Activated naive CD4-positive, alpha-beta T cell treated with Interleukin-2 at 50 U/mL for 16 hours (primary cell): ENCODE measurements around the gene TTC39C.
"Not testable (repeated sequence)": the region's sequence is repeated elsewhere in the genome, so short reads cannot be mapped to it uniquely, and the experiment has no call there.

Experiments used
- DNase-seq: peaks from one replicate; pipeline ENCODE4 v3.0.0-alpha.2; 2020

The TTC39C gene

GRCh38 chr18:24138789-24139616, 124.4 kb downstream of the TTC39C start, which contains the start of gene CABYR:
TSS of gene CABYR (plus strand) at chr18:24139062. CDS start at chr18:24143115, 4,053 bp downstream.
- peak; percentile 81 for DNase-seq

DNA sequence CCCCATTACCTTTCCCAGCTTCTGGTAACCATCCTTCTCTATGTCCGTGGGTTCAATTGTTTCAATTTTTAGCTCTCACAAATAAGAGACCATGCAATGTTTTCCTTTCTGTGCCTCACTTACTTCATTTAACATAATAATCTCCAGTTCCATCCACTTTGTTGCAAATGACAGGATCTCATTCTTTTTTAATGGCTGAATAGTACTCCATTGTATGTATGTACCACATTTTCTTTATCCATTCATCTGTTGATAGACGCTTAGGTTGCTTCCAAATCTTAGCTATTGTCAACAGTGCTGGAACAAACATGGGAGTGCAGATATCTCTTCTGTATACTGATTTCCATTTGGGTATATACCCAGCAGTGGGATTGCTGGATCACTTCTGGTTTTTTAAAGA, 126.1 kb downstream of the TTC39C start:
- no peak for DNase-seq

GRCh38 chr18:24142376-24142775, 127.8 kb downstream of the TTC39C start:
- DNase-seq = no peak

DNA sequence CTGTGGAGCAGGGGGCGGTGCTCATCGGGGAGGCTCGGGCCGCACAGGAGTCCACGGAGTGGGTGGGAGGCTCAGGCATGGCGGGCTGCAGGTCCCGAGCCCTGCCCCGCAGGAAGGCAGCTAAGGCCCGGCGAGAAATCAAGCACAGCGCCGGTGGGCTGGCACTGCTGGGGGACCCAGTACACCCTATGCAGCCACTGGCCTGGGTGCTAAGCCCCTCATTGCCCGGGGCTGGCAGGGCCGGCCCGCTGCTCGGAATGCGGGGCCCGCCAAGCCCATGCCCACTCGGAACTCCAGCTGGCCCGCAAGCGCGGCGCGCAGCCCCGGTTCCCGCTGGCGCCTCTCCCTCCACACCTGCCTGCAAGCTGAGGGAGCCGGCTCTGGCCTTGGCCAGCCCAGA, 135.0 kb downstream of the TTC39C start:
- DNase-seq = not testable (repeated sequence)

- no peak for DNase-seq
These were observed 138.8 kb downstream of the TTC39C start for GRCh38 chr18:24153397-24153796.

- DNase-seq = no peak
These were observed 143.3 kb downstream of the TTC39C start for GRCh38 chr18:24157855-24158254.

- no peak for DNase-seq
These were observed 145.5 kb downstream of the TTC39C start for GRCh38 chr18:24160086-24160485.

- DNase-seq = no peak
These were observed 146.8 kb downstream of the TTC39C start for GRCh38 chr18:24161304-24161703.

DNA sequence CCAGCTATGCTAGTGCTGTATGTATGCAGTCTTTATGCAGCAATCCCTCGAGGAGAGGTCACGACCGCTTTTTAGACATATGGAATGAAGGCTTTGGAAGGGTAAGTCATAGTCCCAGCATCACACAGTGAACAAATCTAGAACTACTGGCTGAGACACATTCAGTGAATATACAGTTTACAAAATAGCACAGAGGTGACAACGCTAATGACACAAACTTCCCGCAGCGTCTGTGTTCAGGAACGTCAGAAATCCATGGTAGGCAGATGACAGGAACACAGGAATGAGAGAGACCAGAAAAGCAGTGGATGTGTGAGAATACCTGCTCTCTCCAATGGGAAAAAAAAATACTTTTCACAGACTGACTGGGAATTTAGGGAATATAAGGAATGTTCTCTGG, 153.9 kb downstream of the TTC39C start:
- no peak for DNase-seq

DNA sequence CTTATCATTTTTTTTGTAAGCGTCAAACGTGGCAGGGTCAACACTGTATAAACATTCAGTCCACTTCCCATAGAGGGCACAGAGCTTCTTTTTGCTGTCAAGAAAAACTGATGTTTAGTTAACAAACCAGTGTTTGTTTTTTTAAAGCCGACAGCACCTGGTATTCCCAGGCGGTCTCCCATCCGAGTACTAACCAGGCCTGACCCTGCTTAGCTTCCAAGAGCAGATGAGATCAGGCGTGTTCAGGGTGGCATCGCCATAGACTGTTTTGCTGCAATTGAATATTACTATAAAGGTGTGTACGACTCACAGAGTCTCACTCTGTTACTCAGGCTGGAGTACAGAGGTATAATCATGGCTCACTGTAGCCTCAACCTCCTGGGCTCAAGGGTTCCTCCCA, 155.8 kb downstream of the TTC39C start:
- no peak for DNase-seq

DNA sequence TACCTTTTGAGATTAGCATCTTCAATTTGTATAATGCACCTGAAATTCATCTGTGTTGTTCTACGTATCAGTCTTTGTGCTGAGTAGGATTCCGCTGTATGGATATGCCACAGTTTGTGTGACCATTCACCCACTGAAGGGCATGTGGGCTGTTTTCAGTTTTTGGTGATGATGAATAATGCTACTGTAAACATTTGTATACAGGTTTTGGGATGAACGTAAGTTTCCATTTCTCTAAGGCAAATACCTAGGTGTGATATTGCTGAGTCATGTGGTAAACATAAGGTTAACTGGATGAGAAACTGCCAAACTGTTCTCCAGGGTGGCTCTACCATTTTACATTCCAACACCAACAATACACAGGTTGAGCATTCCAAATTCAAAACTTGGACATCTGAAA, 159.4 kb downstream of the TTC39C start:
- DNase-seq = no peak

DNA sequence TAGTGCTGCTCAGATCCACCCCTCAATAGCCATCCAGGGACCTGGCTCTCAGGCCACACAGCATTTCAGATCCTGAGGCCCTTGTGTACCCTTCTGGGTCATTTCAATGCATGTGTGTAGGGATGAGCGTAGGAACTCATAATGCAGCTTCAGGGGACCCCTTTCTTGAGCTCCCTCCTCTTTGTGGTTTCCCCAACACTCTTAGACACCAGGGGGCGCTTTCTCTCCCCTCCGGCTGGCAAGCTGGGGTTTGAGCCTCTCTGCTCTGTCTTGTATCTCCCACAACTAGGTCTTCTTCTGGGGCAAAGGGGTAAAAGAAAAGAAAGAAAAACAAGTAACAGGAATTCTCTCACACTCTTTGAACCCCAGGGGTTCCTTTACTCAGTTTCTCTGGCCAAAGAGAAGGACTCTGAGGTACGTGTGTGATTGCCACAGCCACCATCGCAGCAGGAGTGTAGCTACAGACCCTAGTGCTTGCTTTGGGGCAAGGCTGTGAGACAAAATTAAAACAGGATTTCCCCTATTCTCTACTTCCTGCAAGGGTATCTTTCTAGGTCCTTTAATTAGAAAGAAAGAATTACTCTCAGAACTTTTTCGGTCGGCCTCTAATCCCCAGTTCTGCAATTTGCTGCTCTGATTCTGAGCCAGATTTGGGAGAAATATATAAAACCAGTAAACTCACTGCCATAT, 162.3 kb downstream of the TTC39C start:
- peak; percentile 44 for DNase-seq

GRCh38 chr18:24177499-24178133, 163.1 kb downstream of the TTC39C start:
- no peak for DNase-seq

DNA sequence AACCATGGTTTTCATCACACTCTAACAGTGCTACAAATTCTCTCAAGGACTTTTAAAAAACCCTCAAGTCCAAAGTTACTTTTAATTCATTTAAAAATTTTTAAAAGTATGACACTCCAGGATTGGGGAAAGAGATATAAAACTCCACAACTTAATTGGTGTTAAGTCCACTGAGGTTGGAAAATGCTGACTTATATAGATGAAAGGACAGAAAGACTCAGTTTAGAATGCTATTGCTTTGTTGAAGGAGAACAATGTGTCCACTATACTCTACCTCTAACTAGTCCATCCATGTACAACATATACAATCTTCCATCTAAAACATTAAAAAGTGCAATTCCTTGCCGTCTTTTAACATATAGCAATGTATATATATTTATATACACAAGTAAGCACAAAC, 165.5 kb downstream of the TTC39C start:
- no peak for DNase-seq

DNA sequence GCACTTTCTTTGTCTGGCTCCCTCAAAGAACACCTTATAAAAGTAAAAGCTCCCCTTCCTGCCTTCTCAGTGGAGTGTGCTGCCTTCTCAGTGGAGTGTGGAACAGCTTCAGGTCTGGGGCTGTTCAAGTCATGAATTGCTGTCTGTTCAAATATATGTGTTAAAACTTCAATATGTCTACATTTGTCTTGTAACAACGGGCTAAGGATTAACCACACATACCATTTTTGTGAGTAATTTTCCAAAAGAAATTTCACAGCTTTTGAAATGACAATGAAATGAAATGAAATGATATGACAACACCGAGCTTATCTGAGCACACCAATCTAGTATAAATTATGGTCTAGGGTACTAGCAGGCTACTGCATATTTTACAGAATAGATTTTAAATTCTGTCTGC, 167.3 kb downstream of the TTC39C start:
- no peak for DNase-seq
